SU-DHL-6 (cell line): ENCODE data around the gene MTCH1.

Experiments used
- CTCF ChIP-seq: fragments of 200-600 bp; sonication (generic); IDR thresholded peaks from one replicate; pipeline ENCODE4 v1.5.1; 2017; ENCODE audit warnings: antibody characterized with exemption, mild to moderate bottlenecking, low read length, moderate library complexity; ENCODE audit not compliant: insufficient read depth, poor library complexity, severe bottlenecking
- EZH2phosphoT487 ChIP-seq: fragments of 200-600 bp; sonication (generic), shearing (Covaris generic); conservative IDR thresholded peaks from 2 replicates; pipeline ENCODE4 v1.6.1; 2018; ENCODE audit warnings: mild to moderate bottlenecking, antibody characterized with exemption, low read length, moderate library complexity, mixed read lengths

GRCh38 chr6:36945301-36945700, 40.7 kb downstream of the MTCH1 start:
- TF ChIP-seq CTCF (no peak), EZH2phosphoT487 (no peak)
